OCI-LY1 (cell line): ENCODE data around the gene LRP10.

Experiments
- CTCF ChIP-seq: fragments of 200-600 bp; sonication (generic), shearing (Covaris generic); IDR thresholded peaks from 2 replicates; pipeline ENCODE4 v1.5.1; 2017; ENCODE audit warnings: mild to moderate bottlenecking, antibody characterized with exemption, low read length, moderate library complexity, mixed read lengths
- EZH2 ChIP-seq: fragments of 200-600 bp; sonication (generic), shearing (Covaris generic); IDR thresholded peaks from 2 replicates; pipeline ENCODE4 v1.8.0; 2017; ENCODE audit warnings: borderline replicate concordance, mixed run types, mild to moderate bottlenecking, antibody characterized with exemption, low read length, moderate library complexity, mixed read lengths

GRCh38 chr14:22837750-22838538, 33.6 kb upstream of the LRP10 start:
- no peak for TF ChIP-seq CTCF
- TF ChIP-seq EZH2: no peak
